Putamen (tissue), 1 donor: Measurements from ENCODE around the gene NR1D2.
A peak's percentile ranks its signal among the peaks of the same experiment; 100 is the strongest.

Source experiments
- DNase-seq: peaks from one replicate; pipeline ENCODE4 v3.0.0-alpha.2; 2016; ENCODE audit warnings: low spot score

NR1D2 gene

DNA sequence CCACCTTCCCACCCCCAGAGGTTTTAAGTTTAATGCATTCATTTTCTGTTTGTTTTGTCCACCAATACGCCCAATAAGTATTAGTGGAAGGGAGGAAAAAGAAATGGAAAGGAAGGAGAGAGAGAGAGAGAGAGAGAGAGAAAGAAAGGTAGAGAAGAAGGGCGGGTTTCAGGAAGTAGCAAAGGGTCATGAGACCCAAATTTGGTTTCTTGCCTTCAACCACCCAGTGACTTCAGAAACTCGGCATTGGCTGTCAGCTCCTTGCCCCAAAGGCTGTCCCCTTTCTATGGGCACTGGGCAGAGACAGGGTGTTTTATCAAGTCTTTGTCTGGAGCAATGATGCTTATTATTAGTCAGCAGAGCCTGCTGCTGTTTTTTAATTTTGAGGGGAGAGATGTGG is 13.5 kb upstream of the NR1D2 start:
- DNase-seq: no peak

- no peak for DNase-seq
Measured at GRCh38 chr3:23932571-23932970, 12.5 kb upstream of the NR1D2 start.

- DNase-seq: no peak
Measured at GRCh38 chr3:23934253-23934652, 10.8 kb upstream of the NR1D2 start.

DNA sequence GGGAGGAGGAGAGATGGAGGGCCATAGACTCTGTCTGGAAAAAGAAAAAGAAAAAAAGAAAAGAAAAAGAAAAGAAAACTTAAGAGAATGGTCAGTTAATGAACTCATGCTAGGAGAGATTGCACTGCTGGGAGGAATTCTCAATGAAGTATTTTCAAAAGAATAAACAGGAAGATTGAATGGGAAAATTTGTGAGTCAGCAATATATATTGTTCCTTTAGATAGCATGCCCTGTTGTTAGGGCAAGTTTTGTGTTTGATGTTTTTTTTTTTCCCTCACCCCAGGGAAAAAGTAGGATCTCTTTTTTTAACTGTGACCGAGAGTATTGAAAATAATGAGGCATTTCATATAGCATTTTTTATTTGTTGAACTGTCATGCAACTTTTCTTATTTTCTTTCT is 7.8 kb upstream of the NR1D2 start:
- no peak for DNase-seq

DNA sequence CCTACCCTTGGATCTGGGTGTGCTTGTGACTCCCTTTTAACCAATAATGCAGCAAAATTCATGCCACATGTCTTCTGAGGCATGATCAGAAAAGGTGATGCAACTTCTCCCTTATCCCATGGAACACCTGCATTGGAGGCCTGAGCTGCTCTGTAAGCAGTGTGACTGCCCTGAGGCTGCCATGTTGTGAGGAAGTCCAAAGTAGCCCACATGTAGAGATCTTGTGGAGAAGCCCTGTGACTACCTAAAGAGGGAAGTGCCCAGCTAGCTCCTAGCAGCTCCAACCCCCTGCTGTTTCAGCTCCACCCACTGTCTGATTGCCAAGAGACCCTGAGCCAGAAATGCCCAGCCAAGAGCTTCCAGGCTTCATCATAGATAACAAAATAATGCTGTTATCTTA is 6.4 kb upstream of the NR1D2 start:
- no peak for DNase-seq

DNA sequence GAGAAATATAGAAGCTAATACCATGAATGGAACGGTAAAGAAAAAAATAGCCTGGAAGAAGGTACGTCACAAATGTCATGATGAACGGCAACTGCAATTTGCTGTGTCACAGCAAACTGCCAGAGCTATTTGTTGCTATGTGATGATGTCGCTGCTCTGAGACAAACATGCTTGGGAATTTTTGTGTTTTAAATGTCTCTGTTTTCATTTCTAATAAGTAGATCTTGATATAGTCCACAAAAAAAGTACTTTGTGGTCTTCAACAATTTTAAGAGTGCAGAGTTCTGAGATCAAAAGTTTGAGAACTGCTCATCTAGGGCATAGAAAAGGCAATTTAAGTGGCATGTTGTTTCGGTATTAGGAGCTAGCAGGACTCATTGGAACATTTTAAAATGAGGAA is 4.3 kb upstream of the NR1D2 start:
- no peak for DNase-seq

- no peak for DNase-seq
Measured at GRCh38 chr3:23941440-23941839, 3.6 kb upstream of the NR1D2 start.

DNA sequence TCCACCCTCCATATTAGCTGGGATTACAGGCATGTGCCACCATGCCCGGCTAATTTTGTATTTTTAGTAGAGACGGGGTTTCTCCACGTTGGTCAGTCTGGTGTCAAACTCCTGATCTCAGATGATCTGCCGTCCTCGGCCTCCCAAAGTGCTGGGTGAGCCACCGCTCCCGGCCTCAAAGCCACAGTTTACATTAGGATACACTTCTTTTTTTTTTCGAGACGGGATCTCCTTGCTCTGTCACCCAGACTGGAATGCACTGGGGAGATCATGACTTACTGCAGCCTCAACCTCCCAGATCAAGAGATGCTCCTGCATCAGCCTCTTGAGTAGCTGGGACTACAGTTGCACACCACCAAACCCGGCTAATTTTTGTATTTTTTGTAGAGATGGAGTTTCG is 2.5 kb upstream of the NR1D2 start:
- no peak for DNase-seq

DNA sequence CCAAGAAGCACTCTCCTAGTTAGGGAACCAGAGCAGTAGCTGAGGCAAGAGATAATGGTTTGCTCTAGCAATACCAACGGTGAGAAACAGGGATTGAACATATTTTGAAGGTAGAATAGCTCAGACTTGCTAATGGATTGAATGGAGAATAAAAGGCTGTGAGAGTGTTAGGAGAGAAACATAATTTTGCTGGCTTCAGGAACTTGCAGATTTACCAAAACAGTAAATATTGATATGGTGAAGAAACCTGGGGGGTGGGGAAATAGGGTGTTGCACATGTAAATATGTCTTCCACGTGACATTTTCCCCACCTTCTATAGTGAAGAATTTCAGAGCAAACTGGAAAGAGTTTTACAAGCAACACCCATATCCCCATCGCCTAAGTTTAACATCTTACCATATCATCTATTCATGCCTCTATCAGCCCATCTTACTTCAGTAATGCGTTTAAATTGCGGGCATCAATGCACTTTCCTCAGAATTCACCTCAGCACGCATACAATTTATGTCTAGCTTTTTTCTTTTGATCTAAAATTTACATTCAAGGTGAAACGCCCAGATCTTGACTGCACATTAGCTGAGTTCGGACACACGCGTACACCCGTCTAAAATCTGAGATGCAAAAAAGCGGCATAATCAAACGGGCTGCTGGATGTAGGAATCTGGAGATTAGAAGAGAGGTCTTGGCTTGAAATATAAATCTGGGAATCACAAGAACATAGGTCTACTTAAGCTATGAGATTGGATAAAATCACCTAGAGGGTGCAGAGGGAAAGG is 891 bp upstream of the NR1D2 start:
- DNase-seq: no peak

GRCh38 chr3:23945663-23945912 is 502 bp downstream of the NR1D2 start:
- no peak for DNase-seq

DNA sequence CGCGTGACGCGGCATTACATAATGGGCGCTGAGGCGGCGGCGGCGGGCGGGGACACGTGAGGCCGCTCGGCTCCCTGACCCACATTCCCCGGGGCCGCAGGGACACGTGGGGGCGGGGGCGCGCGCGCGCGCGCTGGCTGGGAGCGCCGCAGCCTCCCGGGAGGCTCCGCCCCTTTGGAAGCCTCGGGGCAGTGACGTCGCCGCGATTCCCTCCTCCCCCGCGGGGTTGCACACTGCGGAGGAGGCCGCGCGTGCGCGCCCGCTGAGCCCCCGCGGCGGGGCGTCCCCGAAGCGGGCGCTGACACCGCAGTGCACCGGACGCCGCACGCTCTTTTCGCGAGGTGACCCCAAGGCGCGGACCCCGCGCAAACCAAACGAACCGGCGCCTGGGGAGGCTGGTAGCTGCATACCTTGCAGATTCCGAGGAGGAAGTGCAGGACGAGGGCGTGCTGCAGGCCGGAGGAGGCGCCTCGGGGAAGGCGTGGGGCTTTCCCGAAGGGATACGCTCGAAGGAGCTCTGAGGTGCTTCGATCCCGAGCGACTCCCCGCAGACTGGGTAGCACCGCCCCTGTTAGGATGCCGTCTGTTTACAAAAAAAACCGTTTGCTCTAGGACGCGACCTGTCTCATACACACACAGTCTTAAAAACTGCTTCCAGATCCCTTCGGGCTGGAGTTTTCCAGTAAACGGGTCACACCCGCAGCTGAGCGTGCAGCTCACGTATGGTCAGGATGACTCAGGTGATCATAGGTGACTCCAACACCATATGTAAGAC is 1.0 kb downstream of the NR1D2 start:
- peak; percentile 97 for DNase-seq

GRCh38 chr3:23948761-23949160 is 3.7 kb downstream of the NR1D2 start:
- DNase-seq: no peak

DNA sequence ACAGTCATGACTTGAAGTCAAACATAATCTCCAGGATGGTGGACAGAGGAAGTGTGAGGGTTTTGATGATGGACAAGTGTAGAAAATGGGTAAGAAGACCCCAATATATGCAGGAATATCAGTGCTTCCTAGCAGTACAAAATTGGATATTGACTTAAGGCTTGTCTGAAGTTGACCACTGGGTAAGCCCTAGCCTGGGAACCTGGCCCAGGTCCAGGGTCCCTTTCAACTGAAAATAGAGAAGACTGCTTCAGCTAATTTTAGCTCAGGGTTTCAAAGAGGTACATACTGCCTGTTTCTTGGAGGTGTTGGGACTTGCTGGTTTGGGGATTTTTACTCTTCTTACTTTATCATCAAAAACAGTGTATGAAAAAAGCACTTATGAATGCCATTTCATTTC is 4.7 kb downstream of the NR1D2 start:
- no peak for DNase-seq

DNA sequence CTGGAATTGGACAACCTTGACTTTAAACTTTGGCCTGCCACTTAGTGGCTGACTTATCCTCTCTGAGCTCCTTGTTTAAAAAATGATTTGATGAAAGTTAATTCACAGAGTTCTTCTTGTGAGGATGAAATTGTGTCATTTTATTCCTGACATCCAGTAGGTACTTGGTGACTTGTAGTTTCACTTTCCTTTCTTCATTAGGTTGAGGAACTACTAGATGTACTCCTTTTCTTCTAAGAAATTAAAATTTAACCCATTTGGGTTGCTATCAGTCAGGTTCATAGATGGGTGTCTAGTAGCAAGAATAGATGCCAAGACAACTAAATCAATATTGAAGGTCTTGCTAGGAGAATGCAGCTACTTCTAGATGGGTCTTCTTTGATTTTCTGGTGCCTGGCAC is 5.2 kb downstream of the NR1D2 start:
- DNase-seq: no peak

- DNase-seq: no peak
Measured at GRCh38 chr3:23952646-23953045, 7.6 kb downstream of the NR1D2 start.

DNA sequence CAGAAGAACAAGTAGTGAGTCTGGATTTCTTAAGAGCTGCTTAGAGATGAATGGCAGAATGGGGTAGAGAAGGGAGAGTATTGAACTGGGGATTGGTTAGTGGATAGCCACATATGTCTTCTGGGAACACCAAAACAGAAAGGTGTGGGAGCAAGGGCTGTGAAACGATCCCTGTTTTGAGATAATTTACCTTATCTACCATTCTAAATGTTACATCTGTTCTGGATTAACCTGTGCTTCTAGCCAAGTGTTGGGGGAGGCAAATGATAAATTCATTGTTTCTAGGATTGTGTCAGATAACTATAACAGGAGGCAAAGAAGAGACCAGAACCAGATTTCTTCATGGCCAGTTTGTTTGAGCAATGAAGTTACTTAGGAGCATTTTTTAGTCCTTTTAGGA is 8.4 kb downstream of the NR1D2 start:
- DNase-seq: no peak

GRCh38 chr3:23954144-23954543 is 9.1 kb downstream of the NR1D2 start:
- DNase-seq: no peak

- DNase-seq: no peak
Measured at GRCh38 chr3:23956701-23957100, 11.6 kb downstream of the NR1D2 start.

- no peak for DNase-seq
Measured at GRCh38 chr3:23959135-23959900, 14.2 kb downstream of the NR1D2 start.

DNA sequence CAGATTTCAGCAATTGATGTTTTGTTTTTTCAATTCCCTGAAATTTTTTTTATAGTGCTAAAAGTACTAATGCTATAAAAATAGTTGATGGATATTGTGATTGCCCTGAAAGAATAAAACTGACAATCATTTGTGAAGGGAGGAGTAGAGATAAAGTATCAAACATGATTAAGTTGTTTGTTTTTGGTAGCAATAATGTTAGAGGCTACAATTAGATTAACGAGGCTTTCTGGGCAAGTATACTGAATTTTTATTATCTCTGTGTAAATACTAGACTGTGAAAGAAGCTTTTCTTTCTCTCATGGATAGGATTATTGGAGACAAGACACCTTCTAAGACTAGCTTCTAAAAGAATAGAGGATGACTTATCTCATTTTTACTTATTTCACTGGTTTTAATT is 15.6 kb downstream of the NR1D2 start:
- DNase-seq: no peak

- DNase-seq: no peak
Measured at GRCh38 chr3:23961066-23961465, 16.0 kb downstream of the NR1D2 start.

GRCh38 chr3:23961913-23962312 is 16.8 kb downstream of the NR1D2 start:
- DNase-seq: no peak

GRCh38 chr3:23964537-23965235 is 19.6 kb downstream of the NR1D2 start:
- DNase-seq: no peak
